Ascending aorta (tissue), 2 donors: ENCODE measurements around the gene CDK16. TPM values are rescaled to one million over a fixed set of nuclear protein-coding genes. Genes with fewer than 3 reads are reported as not detected.

Experiments
- DNase-seq, 2 donors: peaks; one replicate each; pipeline ENCODE4 v3.0.0-alpha.2; 2019; ENCODE audit warnings: low spot score in 2 of 2
- H3K27ac ChIP-seq, 2 donors: fragments of 200-600 bp; sonication (generic); one replicate each; pipeline ENCODE4 v1.5.1; 2016 to 2017; ENCODE audit warnings: mild to moderate bottlenecking in 1 of 2
- H3K27me3 ChIP-seq: fragments of 200-600 bp; sonication (generic); one replicate; pipeline ENCODE4 v1.5.1; 2017
- H3K36me3 ChIP-seq, 2 donors: fragments of 200-600 bp; sonication (generic); one replicate each; pipeline ENCODE4 v1.5.1; 2016
- H3K4me1 ChIP-seq, 2 donors: fragments of 200-600 bp; sonication (generic); one replicate each; pipeline ENCODE4 v1.5.1; 2016 to 2017; ENCODE audit warnings: mild to moderate bottlenecking in 1 of 2
- H3K4me3 ChIP-seq, 2 donors: fragments of 200-600 bp; sonication (generic); one replicate each; pipeline ENCODE4 v1.5.1; 2016 to 2017; ENCODE audit warnings: mild to moderate bottlenecking in 1 of 2
- H3K9me3 ChIP-seq, 2 donors: fragments of 200-600 bp; sonication (generic); one replicate each; pipeline ENCODE4 v1.5.1; 2016
- intact Hi-C: fragments of 100-400 bp; cut with DNase I; formaldehyde crosslinking; loops from one replicate; pipeline ENCODE4 v1.15.1; 2023
- total RNA-seq: library from RNA; depleted of rRNA; stranded (reverse); fragments of >200 nt; gene quantifications from one replicate; pipeline ENCODE4 v1.1.0, GENCODE V29; 2016
- TF ChIP-seq, protein P1 (sequence below), 3 experiments: fragments of 200-600 bp in 2 of 3; fragments of 450-650 bp in 1 of 3; sonication (generic) in 2 of 3; IDR thresholded peaks; one replicate each; pipeline ENCODE4 v1.5.1; 2016 to 2019; ENCODE audit warnings: antibody characterized with exemption in 3 of 3, mild to moderate bottlenecking in 1 of 3, moderate library complexity in 1 of 3

The CDK16 gene
- total RNA-seq, 1 donor from 2014 or later, result 87.4 TPM

DNA sequence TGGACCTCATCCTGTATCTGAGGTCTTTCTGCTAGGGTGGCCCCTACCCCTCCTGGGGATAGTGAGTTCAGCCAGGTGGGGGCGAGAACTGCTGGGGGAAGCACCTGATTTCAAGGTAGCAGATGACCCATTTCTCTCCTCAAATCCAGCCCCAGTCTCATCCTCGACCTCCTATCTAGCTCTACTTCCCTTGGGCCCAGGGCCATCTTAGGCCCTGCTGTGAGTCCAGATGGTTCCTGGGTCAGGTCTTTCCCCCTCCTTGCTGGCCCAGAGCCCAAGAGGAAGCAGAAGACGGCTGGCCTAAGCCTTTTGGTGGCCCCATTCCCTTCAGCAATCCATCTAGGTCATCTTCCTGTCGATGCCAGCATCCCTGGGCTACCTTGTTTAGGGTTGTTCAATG lies 3.3 kb downstream of the CDK16 start:
- Histone ChIP-seq H3K9me3 (no peaks in the 10 kb centered on the region), H3K4me3 (no peak overlapping the region), H3K27me3 (no peaks in the 10 kb centered on the region), H3K36me3 (peaks cover 33 to 39% of the 10 kb centered on the region in 2 donors), H3K27ac (no peak overlapping the region), H3K4me1 (peaks cover 3 to 12% of the 10 kb centered on the region in 2 donors)
- DNase-seq, result no peak
- TF ChIP-seq, protein P1, sequence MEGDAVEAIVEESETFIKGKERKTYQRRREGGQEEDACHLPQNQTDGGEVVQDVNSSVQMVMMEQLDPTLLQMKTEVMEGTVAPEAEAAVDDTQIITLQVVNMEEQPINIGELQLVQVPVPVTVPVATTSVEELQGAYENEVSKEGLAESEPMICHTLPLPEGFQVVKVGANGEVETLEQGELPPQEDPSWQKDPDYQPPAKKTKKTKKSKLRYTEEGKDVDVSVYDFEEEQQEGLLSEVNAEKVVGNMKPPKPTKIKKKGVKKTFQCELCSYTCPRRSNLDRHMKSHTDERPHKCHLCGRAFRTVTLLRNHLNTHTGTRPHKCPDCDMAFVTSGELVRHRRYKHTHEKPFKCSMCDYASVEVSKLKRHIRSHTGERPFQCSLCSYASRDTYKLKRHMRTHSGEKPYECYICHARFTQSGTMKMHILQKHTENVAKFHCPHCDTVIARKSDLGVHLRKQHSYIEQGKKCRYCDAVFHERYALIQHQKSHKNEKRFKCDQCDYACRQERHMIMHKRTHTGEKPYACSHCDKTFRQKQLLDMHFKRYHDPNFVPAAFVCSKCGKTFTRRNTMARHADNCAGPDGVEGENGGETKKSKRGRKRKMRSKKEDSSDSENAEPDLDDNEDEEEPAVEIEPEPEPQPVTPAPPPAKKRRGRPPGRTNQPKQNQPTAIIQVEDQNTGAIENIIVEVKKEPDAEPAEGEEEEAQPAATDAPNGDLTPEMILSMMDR (IDR thresholded peaks at IDR 0.05), result no peak
- intact Hi-C loops, result no loop called here

DNA sequence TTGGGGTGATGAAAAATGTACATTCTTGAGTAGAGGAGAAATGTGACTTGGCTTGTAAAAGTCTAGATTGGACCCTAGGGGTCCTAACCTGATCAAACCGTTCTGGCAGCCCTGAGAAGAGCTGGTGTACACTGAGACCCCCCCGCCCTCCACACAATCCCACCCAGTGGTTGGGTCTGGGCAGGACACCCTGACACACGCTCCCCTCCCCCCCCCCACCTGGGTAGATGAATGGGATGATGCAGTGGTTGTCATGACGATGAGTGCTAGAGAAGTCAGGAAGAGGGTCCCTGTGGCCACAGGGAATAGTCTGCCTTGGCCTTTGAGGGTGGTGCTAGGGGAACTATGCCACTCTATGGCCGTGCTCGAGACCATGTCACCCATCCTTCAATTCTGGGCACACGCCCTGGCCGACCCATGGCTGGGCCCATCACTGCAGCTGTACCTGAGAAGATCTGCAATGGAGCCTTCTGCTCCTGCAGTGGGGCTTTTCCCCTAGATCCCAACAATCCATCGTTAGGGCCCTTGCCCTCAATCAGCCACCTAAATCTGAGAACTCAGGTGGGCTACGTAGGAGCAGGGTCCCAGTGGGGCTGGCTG lies 4.4 kb downstream of the CDK16 start:
- peaks cover 3 to 6% of the 10 kb centered on the region in 2 donors for H3K4me1 ChIP-seq
- no peaks in the 10 kb centered on the region for H3K27me3 ChIP-seq
- intact Hi-C loops, result no loop called here
- no peak overlapping the region for H3K27ac ChIP-seq
- H3K9me3 ChIP-seq, result no peaks in the 10 kb centered on the region
- TF ChIP-seq, protein P1 (IDR thresholded peaks at IDR 0.05), result no peak
- no peak overlapping the region for H3K4me3 ChIP-seq
- H3K36me3 ChIP-seq, result peaks cover 42 to 50% of the 10 kb centered on the region in 2 donors
- no peak for DNase-seq

DNA sequence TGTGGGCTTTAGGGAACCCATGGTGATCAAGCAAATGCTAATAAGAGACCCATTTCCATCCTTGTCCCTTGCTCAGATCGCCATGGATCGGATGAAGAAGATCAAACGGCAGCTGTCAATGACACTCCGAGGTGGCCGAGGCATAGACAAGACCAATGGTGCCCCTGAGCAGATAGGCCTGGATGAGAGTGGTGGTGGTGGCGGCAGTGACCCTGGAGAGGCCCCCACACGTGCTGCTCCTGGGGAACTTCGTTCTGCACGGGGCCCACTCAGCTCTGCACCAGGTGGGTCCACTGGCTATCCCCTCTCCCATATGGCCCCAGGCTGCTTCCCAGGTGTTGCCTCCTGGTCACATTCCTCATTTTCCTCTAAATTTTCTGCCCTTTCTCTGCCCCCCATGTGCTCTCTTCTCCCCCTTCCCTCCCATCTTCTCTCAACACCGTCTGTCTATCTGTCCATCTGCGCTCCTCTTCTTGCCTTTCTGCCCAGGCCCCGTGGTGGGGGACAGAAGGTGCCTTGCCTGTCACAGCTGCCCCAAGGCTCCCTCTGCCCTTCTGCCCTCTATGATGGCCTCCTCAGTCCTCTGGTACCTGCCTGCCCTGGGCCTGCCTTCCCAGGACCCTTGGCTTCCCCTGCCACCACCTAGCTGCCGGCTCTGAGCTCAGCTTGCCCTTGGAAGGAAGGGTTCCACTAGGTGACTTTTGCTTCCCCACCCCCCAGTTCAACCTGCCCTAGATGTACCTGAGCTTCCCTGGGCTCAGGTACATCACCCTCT lies 5.2 kb downstream of the CDK16 start:
- TF ChIP-seq, protein P1 (IDR thresholded peaks at IDR 0.05), result no peak
- DNase-seq, result no peak
- intact Hi-C loops, result no loop called here
- Histone ChIP-seq H3K27ac (no peak overlapping the region), H3K27me3 (no peaks in the 10 kb centered on the region), H3K4me3 (no peak overlapping the region), H3K4me1 (peaks cover 3 to 6% of the 10 kb centered on the region in 2 donors), H3K36me3 (peaks cover 45 to 58% of the 10 kb centered on the region in 2 donors), H3K9me3 (no peaks in the 10 kb centered on the region)

DNA sequence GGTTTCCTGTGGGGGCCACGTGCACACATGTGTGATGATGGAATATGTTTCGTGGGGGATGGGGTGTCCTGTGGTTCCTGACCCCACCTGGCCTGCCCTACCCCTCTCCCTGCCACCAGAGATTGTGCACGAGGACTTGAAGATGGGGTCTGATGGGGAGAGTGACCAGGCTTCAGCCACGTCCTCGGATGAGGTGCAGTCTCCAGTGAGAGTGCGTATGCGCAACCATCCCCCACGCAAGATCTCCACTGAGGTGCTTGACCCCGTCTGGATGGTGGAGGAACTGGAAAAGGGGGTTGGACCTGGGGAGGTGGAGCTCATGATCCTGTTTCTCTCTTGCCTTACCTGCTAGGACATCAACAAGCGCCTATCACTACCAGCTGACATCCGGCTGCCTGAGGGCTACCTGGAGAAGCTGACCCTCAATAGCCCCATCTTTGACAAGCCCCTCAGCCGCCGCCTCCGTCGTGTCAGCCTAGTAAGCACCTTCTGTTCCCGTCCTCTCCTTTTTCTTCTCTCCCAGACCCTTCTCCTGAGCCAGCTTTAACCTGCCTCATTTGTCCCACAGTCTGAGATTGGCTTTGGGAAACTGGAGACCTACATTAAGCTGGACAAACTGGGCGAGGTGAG lies 5.9 kb downstream of the CDK16 start:
- no peak for DNase-seq
- Histone ChIP-seq H3K9me3 (no peaks in the 10 kb centered on the region), H3K27ac (no peak overlapping the region), H3K4me3 (no peak overlapping the region), H3K4me1 (peaks cover 3 to 6% of the 10 kb centered on the region in 2 donors), H3K36me3 (peaks cover 48 to 63% of the 10 kb centered on the region in 2 donors), H3K27me3 (no peaks in the 10 kb centered on the region)
- intact Hi-C loops, result no loop called here
- TF ChIP-seq, protein P1 (IDR thresholded peaks at IDR 0.05), result no peak

DNA sequence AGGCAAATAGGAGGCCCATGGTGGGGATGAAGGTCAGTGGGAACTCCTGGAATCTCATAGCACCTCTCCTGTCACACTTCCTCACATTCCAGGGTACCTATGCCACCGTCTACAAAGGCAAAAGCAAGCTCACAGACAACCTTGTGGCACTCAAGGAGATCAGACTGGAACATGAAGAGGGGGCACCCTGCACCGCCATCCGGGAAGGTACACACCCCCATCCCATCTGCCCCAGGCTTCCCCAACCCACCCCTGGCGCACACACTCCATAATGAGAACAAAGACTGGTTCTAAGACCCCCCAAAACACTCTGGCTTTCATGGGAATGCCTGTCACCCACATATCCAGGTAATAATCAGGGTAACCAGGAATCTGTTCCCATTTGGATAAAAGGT lies 6.4 kb downstream of the CDK16 start:
- DNase-seq, result no peak
- H3K27ac ChIP-seq, result no peak overlapping the region
- intact Hi-C loops, result no loop called here
- peaks cover 0 to 6% of the 10 kb centered on the region in 2 donors for H3K4me1 ChIP-seq
- TF ChIP-seq, protein P1 (IDR thresholded peaks at IDR 0.05), result no peak
- H3K36me3 ChIP-seq, result peaks cover 48 to 63% of the 10 kb centered on the region in 2 donors
- H3K4me3 ChIP-seq, result no peak overlapping the region
- no peaks in the 10 kb centered on the region for H3K27me3 ChIP-seq
- no peaks in the 10 kb centered on the region for H3K9me3 ChIP-seq
